Activated CD4-positive, CD25-positive, alpha-beta regulatory T cell treated with anti-CD3 and anti-CD28 coated beads, Interleukin-2, amount 50 U/mL, for 72 hours (primary cell): Measurements from ENCODE around the gene MED25.

ENCODE experiments used
- DNase-seq: peaks from one replicate; pipeline ENCODE4 v3.0.0; 2021

MED25 gene

DNA sequence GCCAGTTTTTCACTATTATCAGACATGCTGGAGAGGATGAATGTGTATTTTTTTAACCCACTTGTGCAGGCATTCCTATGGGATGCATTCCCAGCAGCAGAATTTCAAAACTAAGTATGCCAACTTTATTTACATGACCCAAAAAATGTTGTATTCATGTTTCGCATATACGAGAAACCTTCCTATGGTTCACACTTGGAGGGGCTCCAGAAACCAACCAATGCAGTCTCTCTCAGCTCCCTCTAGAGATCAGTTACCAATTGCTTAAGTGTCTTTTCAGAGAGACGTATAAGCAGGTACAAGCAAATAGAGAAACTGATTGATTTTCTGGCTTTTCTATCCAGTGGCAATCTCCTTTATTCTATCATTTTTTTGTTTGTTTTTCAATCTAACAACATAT, 27.3 kb downstream of the MED25 start:
- DNase-seq = no peak

DNA sequence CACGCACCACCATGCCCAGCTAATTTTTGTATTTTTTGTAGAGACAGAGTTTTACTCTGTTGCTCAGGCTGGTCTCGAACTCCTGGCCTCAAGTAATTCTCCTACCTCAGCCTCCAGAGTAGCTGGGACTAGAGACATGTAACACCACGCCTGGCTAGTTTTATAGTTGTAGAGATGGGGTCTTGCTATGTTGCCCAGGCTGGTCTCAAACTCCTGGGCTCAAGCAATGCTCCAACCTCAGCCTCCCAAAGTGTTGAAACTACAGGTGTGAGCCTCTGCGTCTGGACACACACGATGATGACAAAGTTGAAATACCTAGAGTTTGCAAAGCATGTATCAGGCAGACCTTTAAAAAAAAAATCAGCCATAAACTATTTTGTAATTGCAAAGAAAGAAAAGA, 28.3 kb downstream of the MED25 start:
- no peak for DNase-seq

GRCh38 chr19:49847731-49848696, 29.9 kb downstream of the MED25 start:
- DNase-seq = no peak

GRCh38 chr19:49848938-49849337, 30.8 kb downstream of the MED25 start:
- no peak for DNase-seq

DNA sequence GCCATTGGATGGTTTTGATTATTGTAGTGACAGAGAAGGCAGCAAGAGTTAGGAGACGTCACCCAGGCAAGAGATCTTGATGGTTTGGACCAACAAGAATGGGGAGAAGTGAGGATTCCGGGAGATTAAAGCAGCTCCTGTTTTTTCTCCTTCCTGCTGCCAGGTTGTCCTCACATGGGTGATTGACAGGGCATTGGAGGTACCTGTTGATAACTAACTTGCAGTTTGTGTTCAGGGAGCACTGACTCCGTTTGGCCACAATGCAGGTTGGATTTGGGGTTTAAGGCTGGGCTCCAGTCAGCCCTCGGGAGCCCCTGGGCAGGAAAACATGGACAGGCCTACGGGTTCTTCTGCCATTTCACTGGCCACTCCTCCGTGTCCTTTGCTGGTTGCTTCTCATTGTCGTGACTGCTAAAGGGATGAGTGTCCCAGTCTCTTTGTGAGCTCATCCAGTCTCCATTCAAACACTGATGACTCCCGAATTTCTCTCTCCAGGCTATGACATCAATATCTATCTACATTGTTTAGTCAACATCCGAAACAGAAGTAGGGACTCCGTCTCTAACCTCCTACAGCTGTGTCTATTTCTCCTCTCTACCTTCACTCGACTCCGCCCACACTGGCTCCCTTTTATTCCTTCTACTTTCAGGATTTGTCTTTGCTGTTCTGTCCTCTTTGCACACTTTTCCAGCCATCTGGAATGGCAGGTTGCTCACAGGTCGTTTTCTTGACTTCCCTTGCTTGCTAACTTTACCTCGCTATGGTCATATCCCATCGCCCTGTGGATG, 31.5 kb downstream of the MED25 start:
- DNase-seq = no peak

DNA sequence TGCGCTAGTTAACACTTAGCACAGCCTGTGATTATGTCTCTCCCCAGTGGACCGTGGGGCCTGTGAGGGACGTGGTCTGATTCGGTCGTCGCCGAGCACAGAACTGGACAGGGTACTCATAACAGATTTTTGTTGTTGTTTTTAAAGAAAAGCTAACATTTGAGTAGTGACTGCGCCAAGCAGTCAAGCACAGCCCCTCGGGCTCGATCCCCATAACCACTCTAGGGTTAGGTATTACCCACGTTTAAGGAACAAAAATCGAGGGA, 32.1 kb downstream of the MED25 start:
- DNase-seq = no peak

DNA sequence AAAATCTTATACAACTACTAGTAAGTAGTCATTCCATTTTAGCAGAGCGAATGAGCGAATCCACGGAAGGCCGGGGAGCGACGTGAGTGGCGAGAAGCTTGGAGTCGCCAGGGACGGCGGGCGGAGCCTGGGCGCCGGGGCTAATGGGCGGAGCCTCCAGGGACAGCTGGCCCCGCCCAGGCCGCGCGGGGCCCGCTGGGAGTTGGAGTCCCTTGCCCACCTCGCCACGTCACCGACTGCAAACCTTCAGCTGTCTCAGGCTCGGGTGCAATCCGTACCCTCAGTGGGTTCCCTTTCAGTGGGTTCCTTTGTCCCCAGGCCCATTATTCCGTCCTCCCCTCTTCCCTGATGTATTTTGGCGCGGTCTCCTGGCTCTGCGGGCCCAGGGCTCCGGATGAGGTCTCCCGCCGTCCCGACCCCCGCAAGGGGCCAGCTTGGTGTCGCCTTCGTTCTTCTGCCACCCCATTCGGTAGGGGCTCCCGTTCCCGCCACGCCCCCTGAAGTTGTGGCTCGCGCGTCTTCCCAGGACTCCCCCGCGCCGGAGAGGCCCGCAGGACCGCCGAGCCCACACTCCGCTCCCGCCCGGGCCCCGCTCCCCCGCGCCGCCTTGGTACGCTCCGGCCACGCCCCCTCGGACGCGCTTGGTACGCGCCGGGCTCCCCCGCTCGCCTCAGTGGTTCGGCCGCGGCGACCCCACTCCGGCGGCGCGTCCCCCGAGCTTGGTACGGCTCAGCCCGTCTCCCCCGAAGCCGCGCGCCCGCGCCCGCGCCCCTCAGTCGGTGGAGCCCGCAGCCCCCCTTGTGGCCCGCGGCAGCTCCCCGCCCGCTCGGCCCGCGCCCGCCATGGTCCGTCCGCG, 32.6 kb downstream of the MED25 start, which contains the start of gene PTOV1:
PTOV1 (plus strand) TSS at position 673 of the 856 bp plus-strand sequence.
- peak; percentile 93 for DNase-seq

- DNase-seq = no peak
Observed at GRCh38 chr19:49851456-49852259, 33.6 kb downstream of the MED25 start.

DNA sequence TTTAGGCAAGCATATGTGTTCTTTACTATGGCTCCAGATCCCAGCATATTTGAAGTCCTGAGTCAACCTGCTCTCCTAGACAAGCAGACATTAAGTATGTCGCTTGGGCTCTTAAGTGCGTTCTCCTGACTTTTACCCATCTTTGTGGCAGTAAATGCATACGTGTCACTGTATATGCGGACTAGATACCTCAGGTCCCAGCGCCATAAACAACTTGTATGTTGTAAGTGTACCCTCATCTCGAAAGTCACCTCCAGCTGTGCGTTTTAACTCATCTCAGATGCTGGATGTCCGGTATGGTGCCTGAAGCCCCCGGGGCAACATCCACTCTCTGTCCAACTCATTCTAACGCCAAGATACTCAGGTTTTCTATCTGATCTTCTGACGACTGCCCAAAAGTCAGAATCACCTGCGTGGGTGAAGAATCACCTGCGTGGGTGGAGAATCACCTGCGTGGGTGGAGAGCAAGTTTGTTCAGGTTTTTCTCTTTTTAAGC, 34.6 kb downstream of the MED25 start:
- DNase-seq = no peak

DNA sequence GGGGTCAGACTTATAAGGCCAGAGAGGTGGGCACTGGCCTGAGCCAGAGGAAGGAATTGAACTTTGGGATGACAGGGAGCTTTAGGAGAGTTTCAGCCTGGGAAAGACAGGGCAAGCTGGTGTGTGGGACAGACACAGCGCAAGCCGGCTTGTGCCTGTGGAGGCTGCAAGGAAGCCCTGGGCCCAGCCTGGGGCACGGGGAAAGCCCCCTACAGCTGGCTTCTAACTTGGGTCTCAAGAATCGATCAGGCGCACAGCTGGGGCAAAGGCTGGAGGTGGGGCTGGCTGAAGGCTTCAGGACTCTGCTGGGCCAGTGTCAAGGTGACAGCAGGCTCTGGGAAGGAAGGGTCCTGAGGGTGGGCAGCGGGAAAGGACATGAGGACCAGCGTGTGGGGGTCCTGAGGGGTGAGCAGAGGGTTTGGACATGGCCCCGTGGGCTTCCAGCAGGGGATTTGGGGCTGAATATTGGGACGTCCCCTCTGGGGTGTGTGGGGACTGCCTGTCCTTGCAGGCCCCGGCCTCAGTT, 35.8 kb downstream of the MED25 start:
- DNase-seq = no peak

DNA sequence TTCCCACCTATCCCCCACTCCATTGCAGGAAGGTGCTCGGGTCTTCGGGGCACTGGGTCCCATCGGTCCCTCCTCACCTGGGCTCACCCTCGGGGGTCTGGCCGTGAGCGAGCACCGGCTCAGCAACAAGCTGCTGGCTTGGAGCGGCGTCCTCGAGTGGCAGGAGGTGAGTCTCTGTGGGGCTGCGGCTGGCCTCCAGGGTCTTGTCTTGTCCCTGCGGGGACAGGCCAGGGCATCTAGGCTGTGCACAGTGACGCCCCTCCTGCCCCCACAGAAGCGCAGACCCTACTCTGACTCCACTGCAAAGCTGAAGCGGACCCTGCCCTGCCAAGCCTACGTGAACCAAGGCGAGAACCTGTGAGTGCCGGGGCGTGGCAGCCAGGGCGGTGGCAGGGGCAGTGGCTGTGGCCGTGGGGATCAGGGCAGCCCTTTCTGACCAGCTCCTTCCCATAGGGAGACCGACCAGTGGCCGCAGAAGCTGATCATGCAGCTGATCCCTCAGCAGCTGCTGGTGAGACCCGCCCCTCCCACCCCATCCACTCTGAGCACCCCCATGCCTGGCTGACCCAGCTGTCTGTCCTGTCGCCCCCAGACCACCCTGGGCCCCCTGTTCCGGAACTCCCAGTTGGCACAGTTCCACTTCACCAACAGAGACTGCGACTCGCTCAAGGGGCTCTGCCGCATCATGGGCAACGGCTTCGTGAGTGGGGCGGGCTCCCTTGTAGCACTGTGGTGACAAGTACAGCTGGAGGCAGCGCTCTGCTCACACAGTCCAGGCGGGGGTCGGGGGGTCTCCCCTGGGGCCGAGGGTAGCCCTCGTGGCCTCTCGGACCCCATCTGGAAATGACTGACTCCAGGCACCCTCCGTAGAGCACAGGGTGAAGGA, 36.5 kb downstream of the MED25 start:
- DNase-seq = no peak

DNA sequence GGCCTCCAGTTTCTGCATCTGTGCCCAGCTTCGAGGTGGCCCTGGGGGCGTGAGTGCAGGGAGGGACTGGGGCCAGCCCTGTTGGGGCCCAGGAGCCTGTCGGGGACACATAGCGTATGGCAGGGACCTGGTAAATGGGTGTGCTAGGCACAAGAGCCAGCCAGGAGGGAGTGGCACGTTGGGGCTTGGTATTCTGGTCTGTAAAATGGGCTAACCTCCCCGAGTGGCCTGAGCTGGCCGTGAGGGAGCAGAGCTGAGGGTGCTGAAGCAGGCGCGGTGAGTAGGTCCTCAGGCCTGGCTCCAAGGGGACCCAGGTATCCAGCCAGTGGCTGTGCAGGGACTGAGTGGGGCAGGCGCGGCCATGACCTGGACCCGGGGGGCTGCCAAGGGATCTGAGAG, 37.2 kb downstream of the MED25 start:
- no peak for DNase-seq

- no peak for DNase-seq
Observed at GRCh38 chr19:49855676-49856573, 37.8 kb downstream of the MED25 start.

- DNase-seq = no peak
Observed at GRCh38 chr19:49856574-49857021, 38.5 kb downstream of the MED25 start.

- no peak for DNase-seq
Observed at GRCh38 chr19:49857061-49857837, 39.2 kb downstream of the MED25 start.

- DNase-seq = no peak
Observed at GRCh38 chr19:49857838-49858087, 39.7 kb downstream of the MED25 start.

- DNase-seq = no peak
Observed at GRCh38 chr19:49858088-49858985, 40.2 kb downstream of the MED25 start.
